HG03469 (cell line): Measurements from ENCODE around the gene TRIM50.
"Not testable (repeated sequence)": the region's sequence is repeated elsewhere in the genome, so short reads cannot be mapped to it uniquely, and the experiment has no call there.

Experiments used
- ATAC-seq: cut with Tn5 transposase; IDR thresholded peaks from one replicate; pipeline ENCODE4 v1.9.1; 2021; ENCODE audit warnings: mild to moderate bottlenecking, moderate library complexity, moderate number of reproducible peaks; ENCODE audit not compliant: unreplicated experiment

TRIM50 gene

DNA sequence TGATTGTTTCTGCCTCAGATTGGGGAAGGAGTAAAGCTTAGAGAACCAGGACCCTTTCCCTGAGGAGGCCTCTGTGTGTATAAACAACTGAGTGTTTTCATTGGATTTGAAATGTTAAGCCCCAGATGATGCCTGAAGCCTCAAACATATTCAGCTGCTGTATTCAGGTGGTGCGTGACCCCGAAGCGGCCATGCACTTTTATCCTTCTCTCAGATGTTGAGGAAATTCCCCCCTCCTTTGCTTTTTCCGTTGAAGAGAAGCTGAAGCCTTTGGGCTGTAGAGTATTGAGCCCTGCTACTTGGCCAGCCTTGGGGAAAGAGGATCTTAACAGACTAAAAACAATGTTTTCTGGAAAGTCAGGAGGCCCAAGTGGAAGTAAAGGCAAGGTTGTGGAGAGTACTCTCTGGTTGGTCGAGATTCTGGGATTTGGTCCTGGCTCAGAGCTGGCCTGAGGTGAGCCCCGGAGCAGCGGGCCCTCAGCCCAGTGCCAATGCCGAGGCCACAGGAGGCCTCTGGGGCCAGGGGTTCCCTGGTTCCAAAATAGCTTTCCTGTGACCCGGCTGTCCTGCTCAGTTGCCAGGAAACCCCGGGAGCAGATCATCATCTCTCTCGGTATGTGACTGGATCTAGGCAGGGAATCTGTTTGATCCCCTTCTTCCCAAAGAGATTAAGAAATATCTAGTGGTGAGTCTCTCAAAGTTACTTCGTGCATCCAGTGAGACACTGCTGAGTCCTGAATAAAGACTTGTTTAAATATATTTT is 22.6 kb upstream of the TRIM50 start:
- no peak for ATAC-seq

DNA sequence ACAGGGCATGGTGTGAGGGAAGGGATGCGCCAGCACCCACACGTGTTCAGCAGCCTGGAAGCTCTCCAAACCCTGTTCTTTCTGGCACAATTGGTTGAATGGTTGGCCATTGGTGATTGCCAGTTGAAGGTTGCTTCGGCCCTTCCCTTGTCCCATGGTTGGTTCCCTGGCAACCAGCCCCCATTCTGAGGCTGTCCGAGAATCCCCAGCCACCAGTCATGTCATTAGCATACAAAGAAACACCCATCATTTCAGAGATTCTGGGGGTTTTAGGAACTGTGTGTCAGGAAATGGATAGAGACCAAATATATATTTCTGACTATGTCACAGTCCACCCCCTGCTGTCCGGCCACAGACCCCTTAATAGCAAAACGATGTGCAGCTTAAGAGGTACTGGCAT is 21.9 kb upstream of the TRIM50 start:
- no peak for ATAC-seq

DNA sequence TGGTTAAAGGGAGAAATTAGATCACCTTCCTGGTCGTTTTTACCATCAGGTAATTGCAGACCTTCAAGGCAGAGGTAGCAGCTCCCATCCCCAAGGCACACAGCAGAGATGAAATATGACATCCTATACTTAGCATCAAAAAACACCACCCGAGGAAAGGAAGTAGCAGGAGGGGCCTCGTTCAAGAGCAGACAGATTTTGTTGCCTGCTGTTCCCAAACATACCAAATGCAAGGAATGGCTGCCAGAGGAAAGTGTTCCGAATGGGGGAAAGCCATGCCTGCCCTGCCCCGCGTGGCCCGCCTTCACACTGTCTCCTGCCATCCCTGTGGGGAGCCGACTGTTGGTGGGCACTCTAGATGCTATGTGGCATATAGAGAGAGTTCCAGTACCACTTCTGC is 18.1 kb upstream of the TRIM50 start:
- ATAC-seq = no peak

DNA sequence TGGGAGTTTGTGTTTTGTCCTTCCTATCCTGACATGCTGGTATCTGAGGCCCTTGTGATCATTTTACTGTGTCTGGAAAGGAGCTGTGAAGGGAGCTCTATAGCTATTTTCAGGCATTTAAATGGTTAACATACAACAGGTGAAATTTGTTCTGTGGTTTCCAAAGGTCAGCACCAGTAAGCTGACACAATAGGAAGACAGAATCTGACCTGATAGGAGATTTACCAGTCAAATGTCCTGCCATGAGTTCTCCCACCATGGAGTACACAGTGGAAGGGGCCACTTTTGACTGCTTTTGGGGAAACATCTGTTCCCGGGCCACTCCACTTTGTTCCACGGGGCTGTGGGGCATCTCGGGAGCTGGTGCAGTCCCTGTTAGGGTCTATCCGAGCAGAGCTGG is 17.7 kb upstream of the TRIM50 start:
- no peak for ATAC-seq

DNA sequence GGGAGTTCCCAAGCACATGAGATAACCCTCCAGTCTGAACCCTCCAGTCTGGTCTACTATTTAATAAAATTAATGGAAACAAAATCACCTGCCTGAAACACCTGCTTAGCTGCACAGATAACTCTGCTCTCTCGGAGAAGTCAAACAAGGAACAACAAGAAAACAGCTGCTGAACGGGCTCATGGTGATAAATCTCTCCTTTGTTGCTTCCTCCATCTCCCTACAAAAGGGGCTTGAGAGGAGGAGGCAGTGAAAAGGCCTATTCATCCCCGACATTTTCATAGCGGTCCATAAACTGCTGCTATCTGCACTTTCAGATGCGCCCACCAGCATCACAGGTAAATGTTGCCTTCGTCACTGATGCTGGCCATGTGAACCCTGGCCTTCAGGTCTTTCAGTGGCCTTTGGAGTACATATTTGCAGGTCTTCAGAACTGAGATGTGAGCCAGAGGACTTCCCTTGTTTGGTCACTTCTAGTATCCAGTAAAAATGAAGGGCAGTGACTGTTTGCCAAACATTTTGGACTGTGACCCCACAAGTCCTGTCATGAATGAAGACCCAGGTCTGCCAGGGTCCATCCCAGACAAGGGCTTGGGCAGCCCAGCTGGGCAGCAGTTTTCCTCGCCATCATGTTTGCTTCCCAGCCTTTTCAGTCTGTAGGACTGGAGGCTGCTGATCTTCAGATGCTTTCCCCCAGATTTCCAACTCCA is 15.9 kb upstream of the TRIM50 start:
- no peak for ATAC-seq

DNA sequence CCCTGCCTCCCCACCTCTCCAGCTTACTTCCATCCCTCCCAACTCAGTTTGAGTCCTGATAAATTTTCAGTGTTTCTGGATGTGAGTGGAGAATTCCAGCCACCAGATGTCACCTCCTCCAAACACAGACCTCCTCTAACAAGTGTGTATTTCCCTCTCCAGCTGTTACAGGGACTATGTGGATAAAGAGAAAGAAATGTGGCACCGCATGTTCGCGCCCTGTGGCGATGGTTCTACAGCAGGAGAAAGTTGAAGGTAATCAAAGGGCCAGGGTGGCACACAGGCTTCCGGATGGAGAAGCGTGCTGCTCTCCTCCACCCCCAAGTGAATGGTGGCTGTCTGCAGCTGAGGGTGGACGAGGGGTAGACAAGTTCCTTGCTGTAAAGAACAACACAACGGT is 14.8 kb upstream of the TRIM50 start:
- ATAC-seq = no peak

DNA sequence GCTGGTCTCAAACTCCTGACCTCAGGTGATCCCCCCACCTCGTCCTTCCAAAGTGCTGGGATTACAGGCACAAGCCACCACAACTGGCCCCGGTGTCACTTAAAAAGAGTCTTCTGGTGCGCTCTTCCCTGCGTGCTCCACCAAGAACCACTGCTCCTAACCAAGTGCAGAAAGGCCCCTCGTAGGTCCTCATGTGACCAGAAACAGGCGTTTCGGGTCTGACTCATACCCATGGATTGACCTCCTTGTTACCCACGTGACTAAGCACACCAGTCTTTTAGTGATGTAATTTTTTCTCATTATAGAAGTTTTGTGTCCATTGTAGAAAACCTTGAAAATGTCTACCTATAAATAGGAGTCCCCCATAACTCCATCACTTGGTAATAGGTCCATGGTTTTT is 14.0 kb upstream of the TRIM50 start:
- ATAC-seq = no peak

DNA sequence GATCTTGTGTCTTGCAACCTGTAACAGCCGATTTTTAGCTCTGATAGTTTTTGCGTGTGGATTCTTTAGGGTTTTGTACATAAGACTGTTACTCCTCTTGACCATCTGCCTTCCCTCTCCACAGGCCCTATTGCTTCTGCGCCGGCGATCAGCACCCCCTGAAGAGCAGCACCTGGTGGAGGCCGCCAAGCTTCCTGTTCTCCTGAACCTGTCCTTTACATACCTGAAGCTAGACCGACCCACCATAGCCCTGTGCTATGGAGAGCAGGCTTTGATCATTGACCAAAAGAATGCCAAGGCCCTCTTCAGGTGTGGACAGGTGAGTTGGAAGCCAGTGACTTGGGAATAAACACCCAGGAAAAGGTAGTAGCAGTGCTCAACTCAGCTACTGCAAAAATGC is 12.6 kb upstream of the TRIM50 start:
- ATAC-seq = no peak

DNA sequence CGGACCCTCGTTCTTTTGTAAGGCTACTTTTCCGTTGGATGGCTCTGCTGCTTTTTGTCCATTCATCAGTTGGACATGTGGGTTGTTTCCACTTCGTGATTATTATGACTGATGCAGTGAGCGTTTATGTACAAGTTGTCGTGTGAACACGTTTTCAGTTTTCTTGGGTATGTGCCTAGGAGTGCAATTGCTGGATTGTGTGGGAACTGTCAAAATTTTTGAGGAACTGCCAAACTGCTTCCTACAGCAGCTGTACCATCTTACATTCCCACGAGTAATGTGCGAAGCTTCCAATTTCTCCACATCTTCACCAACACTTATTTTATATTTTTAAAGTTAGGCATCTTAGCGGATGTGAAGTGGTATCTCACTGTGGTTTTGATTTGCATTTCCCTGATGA is 10.4 kb upstream of the TRIM50 start:
- no peak for ATAC-seq

DNA sequence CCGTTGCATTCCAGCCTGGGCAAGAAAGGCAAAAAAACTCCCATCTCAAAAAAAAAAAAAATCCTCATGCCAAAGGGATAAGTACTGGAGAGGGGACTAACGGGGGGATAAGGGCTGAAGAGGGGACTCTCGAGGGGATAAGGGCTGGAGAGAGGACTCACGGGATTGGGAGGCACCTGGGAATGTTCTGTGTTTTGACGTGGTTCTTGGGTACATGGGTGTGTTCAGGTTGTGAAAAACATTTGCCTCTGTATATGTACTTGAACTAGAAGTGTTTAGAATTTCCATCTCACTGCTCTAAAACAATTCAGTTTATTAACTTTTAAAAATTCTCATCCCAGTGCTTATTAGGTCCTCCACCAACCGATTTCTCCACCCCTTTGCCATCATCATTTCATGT is 4.6 kb upstream of the TRIM50 start:
- no peak for ATAC-seq

DNA sequence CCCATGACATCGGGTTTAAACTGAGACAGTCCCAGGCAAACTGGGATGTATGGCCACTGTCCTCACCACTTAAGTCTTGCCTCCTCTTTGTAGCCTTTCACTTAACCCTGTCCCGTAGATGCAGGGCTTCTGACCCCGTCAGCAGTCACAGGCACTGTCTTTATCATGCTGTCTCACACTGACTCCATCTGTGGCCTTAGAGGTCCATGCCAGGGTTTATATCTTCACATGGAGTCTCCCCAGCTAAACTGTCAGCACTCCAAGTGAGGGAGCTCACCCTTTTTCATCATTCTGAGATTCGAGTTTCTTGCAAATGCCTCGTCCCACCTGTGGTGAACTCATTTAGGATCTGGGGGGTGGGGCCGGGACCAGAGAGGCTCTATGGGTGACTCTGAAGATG is 2.9 kb upstream of the TRIM50 start:
- ATAC-seq = no peak

DNA sequence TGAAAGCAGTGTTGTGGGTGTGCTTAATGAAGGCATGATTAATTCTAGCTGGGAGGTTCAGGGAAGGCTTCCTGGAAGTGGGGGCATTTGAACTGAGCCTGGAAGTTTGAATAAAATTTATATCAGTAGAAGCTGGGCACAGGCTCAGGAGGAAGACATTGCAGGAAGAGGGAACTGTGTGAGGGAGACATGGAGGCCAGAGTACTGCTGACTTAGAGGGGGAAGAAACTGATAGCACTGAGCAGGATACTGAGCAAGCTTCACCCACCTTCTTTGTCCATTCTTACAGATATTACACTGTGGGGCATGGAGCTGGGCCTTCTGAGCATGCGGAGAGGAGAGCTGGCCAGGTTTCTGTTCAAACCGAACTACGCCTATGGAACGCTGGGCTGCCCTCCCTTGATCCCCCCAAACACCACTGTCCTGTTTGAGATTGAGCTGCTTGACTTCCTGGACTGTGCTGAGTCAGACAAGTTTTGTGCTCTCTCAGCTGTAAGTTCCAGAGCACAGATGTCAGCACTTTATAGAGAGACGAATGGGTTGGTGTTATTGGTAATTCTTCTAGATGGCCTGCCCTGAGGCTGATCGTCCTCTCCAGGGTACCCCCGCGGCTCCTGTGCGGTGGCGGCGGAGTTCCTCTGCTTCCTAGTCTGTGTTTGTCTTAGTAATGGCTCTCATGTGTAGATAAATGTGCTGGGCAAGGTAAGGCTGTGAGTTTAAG is 2.1 kb upstream of the TRIM50 start:
- no peak for ATAC-seq

DNA sequence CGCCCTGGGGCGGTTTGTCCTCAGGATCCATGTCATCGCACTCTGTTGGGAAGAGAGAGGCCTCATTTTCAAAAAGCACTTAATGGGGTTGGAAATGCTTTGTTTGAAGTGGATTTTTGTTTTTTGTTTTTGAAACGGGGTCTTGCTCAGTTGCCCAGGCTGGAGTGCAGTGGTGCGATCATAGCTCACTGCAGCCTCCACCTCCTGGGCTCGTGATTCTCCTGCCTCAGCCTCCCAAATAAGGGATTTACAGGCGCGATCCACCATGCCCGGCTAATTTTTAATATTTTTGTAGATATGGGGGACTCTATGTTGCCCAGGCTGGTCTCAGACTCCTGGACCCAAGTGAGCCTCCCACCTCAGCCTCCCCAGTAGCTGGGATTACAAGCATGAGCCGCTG is 814 bp upstream of the TRIM50 start:
- ATAC-seq = no peak

DNA sequence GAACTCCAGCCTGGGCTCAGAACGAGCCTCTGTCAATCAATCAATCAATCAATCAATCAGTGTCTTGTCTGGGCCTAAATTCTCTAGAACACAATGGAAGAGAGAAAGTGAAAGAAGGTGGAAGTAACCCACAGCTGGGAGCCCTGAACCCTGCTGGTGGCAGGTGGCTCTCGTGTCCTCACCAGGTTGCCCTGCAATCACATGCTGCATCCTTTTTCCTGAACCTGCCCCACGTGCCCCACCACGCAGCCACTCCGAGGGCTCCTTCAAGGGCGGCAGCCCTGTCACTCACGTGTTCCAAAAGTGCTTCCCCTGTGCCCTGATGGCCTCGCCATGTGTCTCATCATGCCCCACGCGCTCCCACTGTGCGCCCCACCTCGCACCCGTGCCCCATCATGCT is 433 bp downstream of the TRIM50 start:
- not testable (repeated sequence) for ATAC-seq

DNA sequence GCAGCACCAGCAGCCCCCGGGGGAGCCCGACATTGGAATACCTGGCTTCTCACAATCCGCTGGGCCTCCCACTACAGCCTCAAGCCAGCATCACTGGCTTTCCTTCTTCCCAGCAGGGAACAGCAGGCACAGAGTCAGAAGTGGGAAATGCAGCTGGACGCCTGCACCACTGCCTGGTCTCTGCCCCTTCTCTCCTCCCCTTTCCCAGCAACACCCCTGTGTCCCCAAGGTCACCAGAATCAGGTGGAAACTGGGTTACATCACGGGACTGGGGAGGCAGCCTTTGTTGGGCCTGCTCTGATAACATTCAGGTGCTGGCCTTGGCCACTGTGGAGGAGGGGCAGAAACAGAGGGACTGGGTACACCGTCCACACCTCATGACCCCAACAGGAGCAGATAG is 2.5 kb downstream of the TRIM50 start:
- not testable (repeated sequence) for ATAC-seq

DNA sequence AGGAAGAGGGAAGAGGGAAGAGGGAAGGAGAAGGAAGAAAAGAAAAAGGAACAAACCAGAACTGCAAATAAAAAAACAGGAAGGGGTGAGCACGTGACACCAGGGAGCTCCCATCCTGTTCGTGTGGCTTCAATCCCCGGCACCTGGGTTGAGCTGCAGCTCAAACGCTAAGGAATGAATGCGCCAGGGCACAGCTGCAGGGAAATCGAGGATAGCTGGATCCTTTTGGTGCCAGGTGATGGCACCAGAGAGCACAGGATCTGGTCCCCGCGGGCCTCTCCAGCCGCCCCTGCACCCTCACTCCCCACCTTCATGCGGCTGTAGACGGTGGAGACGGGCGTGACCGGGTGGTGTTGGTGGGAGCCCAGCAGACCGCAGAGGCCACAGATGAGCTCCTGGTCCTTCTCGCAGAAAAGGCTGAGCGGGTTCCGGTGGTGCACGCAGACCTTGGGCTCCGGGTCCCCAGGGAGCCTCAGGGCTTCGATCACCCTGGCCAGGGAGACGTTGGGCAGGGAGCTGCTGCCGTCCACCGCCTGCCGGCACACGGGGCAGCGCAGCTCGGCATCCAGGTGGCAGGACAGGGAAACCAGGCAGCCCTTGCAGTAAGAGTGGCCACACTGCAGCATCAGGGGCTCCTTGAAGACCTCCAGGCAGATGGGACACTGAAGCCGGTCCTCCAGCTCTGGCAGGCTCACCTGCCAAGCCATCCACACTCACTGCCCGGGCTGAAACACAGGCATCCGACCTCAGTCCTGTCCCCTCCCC is 3.6 kb downstream of the TRIM50 start:
- not testable (repeated sequence) for ATAC-seq

DNA sequence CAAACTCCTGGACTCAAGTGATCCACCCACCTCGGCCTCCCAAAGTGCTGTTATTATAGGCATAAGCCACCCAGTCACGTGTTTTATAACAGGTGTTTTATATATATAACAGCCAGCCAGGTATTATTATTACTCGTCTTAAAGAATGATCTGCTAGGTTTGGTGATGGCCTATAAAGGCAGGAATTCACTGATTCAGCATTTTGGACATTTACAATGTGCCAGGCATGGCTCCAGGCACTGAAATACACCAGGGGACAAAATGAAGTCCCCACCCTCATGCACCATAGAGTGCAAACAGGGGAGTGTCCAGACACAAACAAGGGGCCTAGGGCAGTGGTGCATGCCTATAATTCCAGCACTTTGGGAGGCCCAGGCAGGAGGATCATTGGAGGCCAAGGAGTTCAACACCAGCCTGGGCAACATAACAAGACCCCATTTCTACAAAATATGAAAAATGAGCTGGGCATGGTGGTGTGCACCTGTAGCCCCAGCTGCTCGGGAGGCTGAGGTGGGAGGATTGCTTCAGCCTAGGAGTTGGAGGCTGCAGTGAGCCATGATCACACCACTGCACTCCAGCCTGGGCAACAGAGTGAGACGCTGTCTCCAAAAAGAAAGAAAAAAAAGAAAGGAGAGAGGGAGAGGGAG is 4.3 kb downstream of the TRIM50 start:
- not testable (repeated sequence) for ATAC-seq

DNA sequence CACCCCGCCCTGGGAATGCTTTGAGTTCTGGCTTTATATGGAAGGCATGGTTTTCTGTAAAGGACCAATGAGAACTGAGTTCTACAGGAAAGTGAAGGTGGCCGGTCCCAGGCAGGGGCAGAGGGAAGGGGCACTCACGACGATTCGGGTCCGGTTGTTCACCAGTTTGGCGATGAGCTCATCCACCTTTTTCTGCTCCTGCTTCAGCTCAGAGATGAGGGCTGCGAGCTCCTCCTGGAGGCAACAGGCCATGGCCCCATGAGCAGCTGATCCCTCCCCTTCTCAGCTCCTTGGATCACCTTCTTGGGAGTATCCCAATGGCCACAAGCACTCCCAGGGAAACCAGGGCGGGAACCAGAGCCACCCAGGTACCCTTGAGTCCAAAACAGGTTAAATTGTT is 7.9 kb downstream of the TRIM50 start:
- not testable (repeated sequence) for ATAC-seq

DNA sequence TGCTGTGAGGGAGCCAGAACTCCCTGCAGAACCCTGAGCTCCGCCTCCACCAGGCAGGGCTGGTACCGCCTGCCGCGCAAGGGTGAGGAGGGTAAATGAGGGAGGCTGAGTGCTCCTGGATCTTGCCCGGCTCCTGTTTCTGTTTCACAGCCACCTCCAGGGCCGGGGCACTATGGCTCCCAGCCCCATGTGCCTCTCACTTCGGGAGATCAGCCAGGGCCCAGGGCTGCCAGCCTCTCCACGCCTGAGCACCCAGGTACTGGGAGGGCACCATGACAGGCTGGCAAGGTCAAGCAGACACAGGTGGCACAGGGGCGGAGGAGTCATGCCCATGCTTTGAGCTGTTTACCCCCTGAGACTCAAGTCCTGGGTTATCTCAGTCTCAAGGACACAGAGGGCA is 8.3 kb downstream of the TRIM50 start:
- ATAC-seq = not testable (repeated sequence)

DNA sequence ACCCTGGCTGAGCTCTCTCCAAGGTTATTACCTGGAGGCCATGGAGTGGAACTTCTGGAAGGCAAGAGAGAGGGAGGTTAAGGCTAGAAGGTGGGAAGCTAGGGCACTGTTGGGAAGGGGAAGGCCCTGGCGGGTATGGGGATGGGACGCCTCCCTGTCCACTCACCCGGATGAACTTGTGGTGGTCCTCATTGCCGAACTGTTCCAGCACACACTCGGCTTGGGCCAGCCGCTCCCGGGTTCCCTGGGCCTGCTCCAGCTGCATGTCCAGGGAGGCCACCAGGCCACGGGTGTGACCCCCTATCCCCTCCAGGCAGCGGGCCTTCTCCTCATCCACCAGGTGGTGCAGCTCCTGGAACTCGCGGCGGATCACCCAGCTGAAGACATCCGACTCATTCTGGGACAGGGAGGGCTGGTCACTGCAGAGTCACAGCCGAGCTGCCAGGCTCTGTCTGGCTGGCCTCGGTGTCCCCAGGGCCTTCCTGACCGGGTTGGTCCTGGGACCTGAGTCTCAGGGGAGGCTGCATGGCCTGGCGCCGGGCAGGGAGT is 9.2 kb downstream of the TRIM50 start:
- ATAC-seq = not testable (repeated sequence)
